Karpas-422 (cell line): ENCODE data around the gene DYRK1A. TPM values are rescaled to one million over a fixed set of nuclear protein-coding genes. Genes with fewer than 3 reads are reported as not detected.

Source experiments
- DNase-seq: peaks from one replicate; pipeline ENCODE4 v3.0.0-alpha.2; 2015
- H2AFZ ChIP-seq: fragments of 200-600 bp; sonication (generic); 2 replicates; pipeline ENCODE4 v1.6.1; 2014; ENCODE audit warnings: antibody characterized with exemption, low read length, mixed read lengths
- H3K27ac ChIP-seq: fragments of 200-600 bp; sonication (generic); 2 replicates; pipeline ENCODE4 v1.5.1; 2014; ENCODE audit warnings: mild to moderate bottlenecking, low read length, moderate library complexity
- H3K27me3 ChIP-seq: fragments of 200-600 bp; sonication (generic); 2 replicates; pipeline ENCODE4 v1.6.1; 2014; ENCODE audit warnings: low read length, mixed read lengths
- H3K36me3 ChIP-seq: fragments of 200-600 bp; sonication (generic); 2 replicates; pipeline ENCODE4 v1.6.1; 2014; ENCODE audit warnings: low read length, mixed read lengths; ENCODE audit not compliant: insufficient read depth
- H3K4me1 ChIP-seq: fragments of 200-600 bp; sonication (generic); 2 replicates; pipeline ENCODE4 v1.6.1; 2014; ENCODE audit warnings: mild to moderate bottlenecking, low read length, mixed read lengths
- H3K4me2 ChIP-seq: fragments of 200-600 bp; sonication (generic); 2 replicates; pipeline ENCODE4 v1.6.1; 2014; ENCODE audit warnings: low read length, low read depth, mild to moderate bottlenecking; ENCODE audit not compliant: poor library complexity, severe bottlenecking
- H3K4me3 ChIP-seq: fragments of 200-600 bp; sonication (generic); 2 replicates; pipeline ENCODE4 v1.5.1; 2014; ENCODE audit warnings: mild to moderate bottlenecking, antibody characterized with exemption, low read length, mixed read lengths
- H3K79me2 ChIP-seq: fragments of 200-600 bp; sonication (generic); 2 replicates; pipeline ENCODE4 v1.6.1; 2014; ENCODE audit warnings: mild to moderate bottlenecking, low read length, mixed read lengths
- H3K9ac ChIP-seq: fragments of 200-600 bp; sonication (generic); 2 replicates; pipeline ENCODE4 v1.6.0; 2014; ENCODE audit warnings: low read length
- H3K9me2 ChIP-seq: fragments of 200-600 bp; sonication (generic), shearing (Covaris generic); replicated peaks from 2 replicates; pipeline ENCODE4 v1.6.0; 2014; ENCODE audit warnings: mild to moderate bottlenecking, low read length, moderate library complexity; ENCODE audit not compliant: insufficient read depth
- H3K9me3 ChIP-seq: fragments of 300-700, 200-600 bp; sonication (generic); 2 replicates; pipeline ENCODE4 v1.6.1; 2014; ENCODE audit warnings: low read length, mixed read lengths
- H4K20me1 ChIP-seq: fragments of 200-600 bp; sonication (generic); 2 replicates; pipeline ENCODE4 v1.6.1; 2014; ENCODE audit warnings: mild to moderate bottlenecking, antibody characterized with exemption, low read length, low read depth; ENCODE audit not compliant: insufficient read depth
- total RNA-seq: library from RNA; depleted of rRNA; stranded (reverse); fragments of >200 nt; shearing (Covaris generic); gene quantifications from 2 replicates; pipeline ENCODE4 v1.2.3, GENCODE V29; 2014; ENCODE audit warnings: low replicate concordance

DYRK1A gene
- total RNA-seq, 1 experiment from 2014 or later = 98.2 TPM

DNA sequence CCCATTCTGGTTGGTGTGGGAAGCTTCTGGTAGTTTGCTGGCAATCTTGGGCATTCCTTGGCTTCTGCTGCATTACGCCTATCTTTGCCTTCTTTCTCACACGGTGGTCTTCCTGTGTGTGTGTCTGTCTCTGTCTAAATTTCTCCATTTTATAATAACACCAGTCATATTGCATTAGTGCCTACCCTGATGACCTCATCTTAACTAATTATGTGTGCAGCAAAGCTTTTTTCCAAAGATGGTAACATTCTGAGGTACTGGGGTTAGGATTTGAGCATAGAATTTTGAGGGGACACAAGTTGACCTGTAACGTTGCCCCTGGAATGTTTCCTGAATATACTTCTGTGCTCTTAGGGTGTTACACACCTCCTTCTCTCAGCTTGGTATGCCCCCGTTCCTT is 77.1 kb downstream of the DYRK1A start:
- Histone ChIP-seq H3K9me2 (no peaks in the 10 kb centered on the region), H3K9ac (no peak overlapping the region), H3K27ac (no peak overlapping the region), H3K79me2 (peaks cover 100% of the 10 kb centered on the region), H4K20me1 (peaks cover 10% of the 10 kb centered on the region; the same call in 1 of the 2 replicates), H3K9me3 (no peaks in the 10 kb centered on the region), H2AFZ (no peak overlapping the region), H3K27me3 (no peaks in the 10 kb centered on the region), H3K4me1 (peaks cover 40% of the 10 kb centered on the region), H3K4me3 (no peak overlapping the region), H3K4me2 (no peak overlapping the region), H3K36me3 (no peaks in the 10 kb centered on the region)
- no peak for DNase-seq

DNA sequence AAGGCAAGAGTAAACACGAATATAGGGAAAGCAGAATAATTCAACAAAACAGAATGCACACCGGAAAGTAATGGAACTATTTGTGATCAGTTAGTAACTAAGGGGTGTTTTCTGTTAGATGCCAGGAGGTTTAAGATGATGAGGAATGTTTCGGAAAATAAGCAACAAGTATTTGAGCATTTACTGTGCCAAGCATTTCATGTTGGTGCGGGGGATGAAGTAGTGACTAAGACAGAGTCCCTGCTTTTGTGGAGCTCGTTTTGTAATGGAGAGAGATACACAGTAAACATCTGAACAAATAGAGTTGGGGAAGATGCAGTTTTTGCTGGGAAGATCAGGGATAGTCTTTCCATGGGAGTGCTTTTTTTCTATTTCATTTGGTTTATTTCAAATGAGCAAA is 78.7 kb downstream of the DYRK1A start:
- Histone ChIP-seq H4K20me1 (peaks cover 10% of the 10 kb centered on the region; the same call in 1 of the 2 replicates), H3K27ac (no peak overlapping the region), H3K9ac (no peak overlapping the region), H3K4me2 (no peak overlapping the region), H3K4me1 (peaks cover 43% of the 10 kb centered on the region), H3K4me3 (no peak overlapping the region), H3K79me2 (peaks cover 100% of the 10 kb centered on the region), H3K36me3 (peaks cover 5% of the 10 kb centered on the region; the same call in 1 of the 2 replicates), H3K27me3 (no peaks in the 10 kb centered on the region), H3K9me3 (no peaks in the 10 kb centered on the region), H3K9me2 (no peaks in the 10 kb centered on the region), H2AFZ (no peak overlapping the region)
- DNase-seq = no peak

GRCh38 chr21:37446552-37446951 is 80.0 kb downstream of the DYRK1A start:
- Histone ChIP-seq H3K36me3 (peaks cover 5% of the 10 kb centered on the region; the same call in 1 of the 2 replicates), H3K9me3 (no peaks in the 10 kb centered on the region), H3K79me2 (peaks cover 100% of the 10 kb centered on the region), H3K9ac (no peak overlapping the region), H3K9me2 (no peaks in the 10 kb centered on the region), H3K4me1 (peaks cover 42% of the 10 kb centered on the region), H3K4me3 (no peak overlapping the region), H4K20me1 (peaks cover 10% of the 10 kb centered on the region; the same call in 1 of the 2 replicates), H3K4me2 (no peak overlapping the region), H3K27me3 (no peaks in the 10 kb centered on the region), H3K27ac (no peak overlapping the region), H2AFZ (no peak overlapping the region)
- DNase-seq = no peak

GRCh38 chr21:37447288-37447936 is 80.8 kb downstream of the DYRK1A start:
- peaks cover 5% of the 10 kb centered on the region; the same call in 1 of the 2 replicates for H3K36me3 ChIP-seq
- peaks cover 16% of the 10 kb centered on the region; the same call in 1 of the 2 replicates for H4K20me1 ChIP-seq
- H3K9me2 ChIP-seq = no peaks in the 10 kb centered on the region
- H2AFZ ChIP-seq = no peak overlapping the region
- H3K27ac ChIP-seq = no peak overlapping the region
- peaks cover 41% of the 10 kb centered on the region for H3K4me1 ChIP-seq
- H3K4me3 ChIP-seq = no peak overlapping the region
- H3K9me3 ChIP-seq = no peaks in the 10 kb centered on the region
- no peaks in the 10 kb centered on the region for H3K27me3 ChIP-seq
- no peak for DNase-seq
- no peak overlapping the region for H3K4me2 ChIP-seq
- H3K79me2 ChIP-seq = peaks cover 100% of the 10 kb centered on the region
- no peak overlapping the region for H3K9ac ChIP-seq

DNA sequence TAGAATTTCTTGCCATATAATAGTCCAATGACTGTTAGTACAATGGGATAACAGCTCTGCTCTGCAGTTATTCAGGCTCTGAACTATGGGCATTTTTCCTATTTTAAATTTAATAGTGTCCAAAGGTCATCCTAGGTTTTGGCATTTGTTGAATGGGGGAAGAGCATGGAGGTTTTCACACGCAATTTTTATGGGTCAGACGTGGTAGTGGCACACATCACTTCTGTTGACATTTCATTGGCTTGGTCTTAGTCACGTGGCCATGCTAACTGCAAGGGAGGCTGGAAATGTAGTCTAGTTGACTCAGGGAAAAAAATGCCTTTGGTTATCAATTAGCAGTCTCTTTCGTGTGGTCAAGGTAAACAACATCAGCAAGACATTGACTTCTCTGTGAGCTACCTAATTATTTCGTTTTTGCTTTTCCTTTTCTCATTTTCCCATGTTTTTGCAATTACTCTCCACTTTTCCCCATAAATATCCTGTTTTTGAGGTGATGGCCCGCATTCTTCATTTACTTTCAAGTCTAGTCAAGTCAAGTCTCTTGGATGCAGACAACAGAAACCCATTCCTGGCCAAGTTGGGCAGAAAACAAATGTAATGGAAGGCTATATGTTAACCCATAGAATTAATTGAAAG is 82.8 kb downstream of the DYRK1A start:
- Histone ChIP-seq H3K9ac (no peak overlapping the region), H3K36me3 (peaks cover 5% of the 10 kb centered on the region; the same call in 1 of the 2 replicates), H3K9me3 (no peaks in the 10 kb centered on the region), H3K4me1 (peaks cover 30% of the 10 kb centered on the region), H3K79me2 (peaks cover 100% of the 10 kb centered on the region), H3K9me2 (no peaks in the 10 kb centered on the region), H3K27ac (no peak overlapping the region), H4K20me1 (peaks cover 8% of the 10 kb centered on the region; the same call in 1 of the 2 replicates), H3K4me2 (no peak overlapping the region), H3K27me3 (no peaks in the 10 kb centered on the region), H2AFZ (no peak overlapping the region), H3K4me3 (no peak overlapping the region)
- DNase-seq = no peak

GRCh38 chr21:37450445-37450941 is 83.9 kb downstream of the DYRK1A start:
- H3K27ac ChIP-seq = no peak overlapping the region
- peaks cover 9% of the 10 kb centered on the region for H4K20me1 ChIP-seq
- H3K4me3 ChIP-seq = no peak overlapping the region
- no peaks in the 10 kb centered on the region for H3K9me2 ChIP-seq
- no peak overlapping the region for H3K9ac ChIP-seq
- H2AFZ ChIP-seq = no peak overlapping the region
- no peak overlapping the region for H3K4me2 ChIP-seq
- no peaks in the 10 kb centered on the region for H3K27me3 ChIP-seq
- H3K36me3 ChIP-seq = peaks cover 5% of the 10 kb centered on the region; the same call in 1 of the 2 replicates
- peaks cover 27% of the 10 kb centered on the region for H3K4me1 ChIP-seq
- peaks cover 100% of the 10 kb centered on the region for H3K79me2 ChIP-seq
- no peaks in the 10 kb centered on the region for H3K9me3 ChIP-seq
- DNase-seq = no peak

DNA sequence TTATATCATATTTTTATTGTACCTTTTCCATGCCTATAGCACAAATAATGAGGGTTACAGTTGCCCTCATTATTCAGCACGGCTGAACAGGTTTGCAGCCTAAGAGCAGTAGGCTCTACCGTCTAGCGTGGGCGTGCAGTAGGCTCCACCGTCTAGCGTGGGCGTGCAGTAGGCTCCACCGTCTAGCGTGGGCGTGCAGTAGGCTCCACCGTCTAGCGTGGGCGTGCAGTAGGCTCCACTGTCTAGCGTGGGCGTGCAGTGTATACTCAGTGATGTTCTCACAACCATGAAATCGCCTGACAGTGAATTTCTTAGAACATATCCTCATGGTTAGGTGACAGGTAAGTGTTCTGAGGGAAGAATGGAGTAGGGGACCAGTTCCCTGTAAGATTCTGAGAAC is 84.9 kb downstream of the DYRK1A start:
- H3K9ac ChIP-seq = no peak overlapping the region
- peaks cover 37% of the 10 kb centered on the region for H3K4me1 ChIP-seq
- H3K9me2 ChIP-seq = no peaks in the 10 kb centered on the region
- no peak overlapping the region for H2AFZ ChIP-seq
- no peak overlapping the region for H3K4me2 ChIP-seq
- H3K4me3 ChIP-seq = no peak overlapping the region
- H3K27me3 ChIP-seq = no peaks in the 10 kb centered on the region
- DNase-seq = no peak
- H3K27ac ChIP-seq = no peak overlapping the region
- H3K79me2 ChIP-seq = peaks cover 100% of the 10 kb centered on the region
- H3K9me3 ChIP-seq = no peaks in the 10 kb centered on the region
- H4K20me1 ChIP-seq = peaks cover 15% of the 10 kb centered on the region
- peaks cover 5% of the 10 kb centered on the region; the same call in 1 of the 2 replicates for H3K36me3 ChIP-seq

DNA sequence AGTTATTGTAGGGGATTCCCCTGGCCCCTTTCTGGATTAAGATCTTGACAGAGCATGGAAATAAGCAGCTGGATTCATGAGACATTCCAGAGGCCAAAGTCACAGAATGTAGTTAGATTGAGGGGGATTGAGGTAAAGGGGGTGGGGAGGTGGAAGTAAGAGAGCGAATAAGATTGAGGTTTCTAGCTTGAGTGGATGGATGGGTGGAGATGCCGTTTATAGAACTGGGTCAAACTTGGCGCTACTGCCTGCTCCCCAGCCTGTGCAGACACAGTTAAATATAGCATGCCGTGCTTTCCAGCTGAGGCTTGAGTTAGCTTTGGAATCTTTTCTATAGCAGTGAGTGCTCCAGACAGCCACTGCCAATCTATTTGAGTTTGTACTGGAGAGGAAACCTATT is 85.7 kb downstream of the DYRK1A start:
- no peaks in the 10 kb centered on the region for H3K9me2 ChIP-seq
- peaks cover 5% of the 10 kb centered on the region; the same call in 1 of the 2 replicates for H3K36me3 ChIP-seq
- no peak overlapping the region for H3K4me3 ChIP-seq
- H4K20me1 ChIP-seq = peaks cover 15% of the 10 kb centered on the region
- no peak overlapping the region for H3K27ac ChIP-seq
- H3K79me2 ChIP-seq = peaks cover 99% of the 10 kb centered on the region
- no peak overlapping the region for H3K9ac ChIP-seq
- H2AFZ ChIP-seq = no peak overlapping the region
- no peaks in the 10 kb centered on the region for H3K27me3 ChIP-seq
- H3K4me1 ChIP-seq = peaks cover 43% of the 10 kb centered on the region
- H3K4me2 ChIP-seq = no peak overlapping the region
- H3K9me3 ChIP-seq = no peaks in the 10 kb centered on the region
- no peak for DNase-seq
